AG04450 (cell line): ENCODE measurements around the gene CDC14C. TPM values are rescaled to one million over a fixed set of nuclear protein-coding genes. Genes with fewer than 3 reads are reported as not detected.

ENCODE experiments used
- CTCF ChIA-PET: fragments of 300-600, 350-600 bp; formaldehyde crosslinking; extraction: SDS; loops from one replicate; lab custom pipeline; 2022; ENCODE audit warnings: antibody characterized with exemption, inconsistent platforms; lab: Charles Lee
- POLR2A ChIA-PET: fragments of 350-600 bp; formaldehyde crosslinking; extraction: SDS; loops from one replicate; lab custom pipeline; 2021; ENCODE audit warnings: antibody characterized with exemption, inconsistent platforms; lab: Yijun Ruan, JAX
- DNase-seq: peaks from one replicate; pipeline ENCODE4 v3.0.0-alpha.2; 2011; ENCODE audit warnings: low read depth, low spot score
- H3K27ac ChIP-seq: one replicate; pipeline ENCODE4 v1.5.1; 2012; ENCODE audit warnings: low read depth, low read length, control low read depth
- H3K27me3 ChIP-seq: one replicate; pipeline ENCODE4 v1.6.0; 2012; ENCODE audit warnings: low read length; ENCODE audit not compliant: control insufficient read depth, insufficient read depth
- H3K4me3 ChIP-seq: 2 replicates; pipeline ENCODE4 v1.5.1; 2011; ENCODE audit warnings: mild to moderate bottlenecking, low read depth, low read length, control low read depth
- H3K9me3 ChIP-seq: 2 replicates; pipeline ENCODE4 v1.5.1; 2012; ENCODE audit warnings: low read length; ENCODE audit not compliant: control insufficient read depth, insufficient read depth
- CTCF ChIP-seq: IDR thresholded peaks from 2 replicates; pipeline ENCODE4 v1.5.1; 2011; ENCODE audit warnings: low read depth, low read length, control low read depth, inconsistent platforms
- polyA plus RNA-seq: library from polyadenylated mRNA; depleted of rRNA; stranded (reverse); fragments of >200 nt; gene quantifications from 2 replicates; pipeline ENCODE4 v1.2.3, GENCODE V29; 2011

CDC14C gene
- polyA plus RNA-seq, 1 experiment: 0.07 TPM

DNA sequence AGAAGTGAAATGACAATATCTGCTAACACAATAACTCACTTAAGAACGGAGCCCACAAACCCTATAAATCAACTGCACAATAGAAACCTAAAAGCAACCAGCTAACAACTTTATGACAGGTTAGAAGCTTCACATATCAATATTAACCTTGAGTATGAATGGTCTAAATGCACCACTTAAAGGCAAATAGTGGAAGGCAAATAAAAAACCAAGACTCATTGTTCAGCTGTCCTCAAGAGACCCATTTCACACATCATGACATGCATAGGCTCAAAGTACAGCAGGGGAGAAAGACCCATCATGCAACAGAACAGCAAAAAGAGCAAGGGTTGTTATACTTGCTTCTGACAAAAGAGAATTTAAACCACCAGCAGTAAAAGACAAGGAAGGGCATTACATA is 46.8 kb downstream of the CDC14C start:
- no peak for TF ChIP-seq CTCF
- Histone ChIP-seq H3K27me3 (no peaks in the 10 kb centered on the region), H3K27ac (no peak overlapping the region), H3K4me3 (no peak overlapping the region), H3K9me3 (peaks cover 9% of the 10 kb centered on the region; the same call in 1 of the 2 replicates)
- DNase-seq: no peak
- POLR2A ChIA-PET: no interaction called here
- CTCF ChIA-PET: no interaction called here

DNA sequence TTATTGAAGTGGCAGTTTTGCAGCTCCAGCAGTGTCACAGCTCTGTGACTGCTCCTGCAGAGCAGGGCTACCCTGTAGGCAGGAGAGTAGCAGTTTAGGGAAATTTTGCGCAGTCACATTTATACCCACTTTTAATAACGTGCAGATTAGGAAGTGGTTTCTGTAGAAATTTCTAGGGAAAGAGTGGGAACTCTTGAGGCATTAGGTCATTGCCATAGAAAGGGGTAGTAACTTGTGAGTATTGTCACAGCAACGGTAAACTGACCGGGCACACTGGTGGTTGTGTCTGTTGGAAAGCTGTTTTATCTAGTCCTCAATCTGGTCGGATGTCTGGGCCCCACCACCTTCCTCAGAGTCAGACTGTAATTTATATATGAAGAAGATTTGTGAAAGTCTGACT is 51.9 kb downstream of the CDC14C start:
- TF ChIP-seq CTCF: no peak
- ChIA-PET POLR2A (no interaction called here), CTCF (no interaction called here)
- no peak for DNase-seq
- Histone ChIP-seq H3K9me3 (peaks cover 3% of the 10 kb centered on the region; the same call in 1 of the 2 replicates), H3K27me3 (no peaks in the 10 kb centered on the region), H3K27ac (no peak overlapping the region), H3K4me3 (no peak overlapping the region)

DNA sequence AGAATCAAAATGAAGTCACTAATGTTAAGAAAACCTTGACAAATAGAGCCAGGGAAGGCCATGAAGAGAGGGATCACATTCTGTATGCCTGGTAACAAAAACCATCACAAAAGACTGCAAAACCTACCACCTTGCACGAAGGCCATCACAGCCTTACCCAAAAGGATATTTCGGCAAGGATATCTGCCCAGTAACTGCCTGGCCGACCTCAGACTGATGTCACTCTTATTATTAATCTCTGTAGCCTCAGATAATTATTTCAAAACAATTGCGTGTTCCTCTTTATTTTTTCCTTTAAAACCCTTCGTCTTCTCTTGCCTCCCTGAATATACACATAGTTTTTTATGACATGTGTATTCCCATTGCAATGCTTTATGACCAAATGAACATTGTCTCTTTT is 52.5 kb downstream of the CDC14C start:
- POLR2A ChIA-PET: no interaction called here

More for the DNA sequence above, 52.5 kb downstream of the CDC14C start:
- H3K9me3 ChIP-seq: peaks cover 4% of the 10 kb centered on the region; the same call in 1 of the 2 replicates
- no peak for DNase-seq
- no peak overlapping the region for H3K4me3 ChIP-seq
- H3K27me3 ChIP-seq: no peaks in the 10 kb centered on the region
- CTCF ChIA-PET: no interaction called here
- no peak for TF ChIP-seq CTCF
- no peak overlapping the region for H3K27ac ChIP-seq
